H1 (cell line): ENCODE results near the gene GP1BB. TPM values are rescaled to one million over a fixed set of nuclear protein-coding genes. Genes with fewer than 3 reads are reported as not detected.

Source experiments
- CTCF ChIA-PET: fragments of 300-600 bp; sonication (Branson Sonifier 250); formaldehyde crosslinking; loops from one replicate; lab custom pipeline; 2021; ENCODE audit not compliant: partially characterized antibody; lab: Charles Lee
- POLR2A ChIA-PET: fragments of 300-600 bp; sonication (Branson Sonifier 250); formaldehyde crosslinking; loops from one replicate; lab custom pipeline; 2021; ENCODE audit warnings: inconsistent platforms; ENCODE audit not compliant: partially characterized antibody; lab: Charles Lee
- DNase-seq, 2 experiments: peaks; one replicate each; pipeline versions ENCODE4 v3.0.0 to v3.0.0-alpha.2; 2010 to 2022; ENCODE audit warnings: low spot score in 2 of 2, low read depth in 1 of 2, mixed read lengths in 1 of 2
- FAIRE-seq: peaks from 2 replicates; lab custom pipeline; 2011; peaks lifted over from hg19 to GRCh38; lab: Jason Lieb, UNC
- H2AFZ ChIP-seq: 2 replicates; pipeline ENCODE4 v1.8.1; 2012; ENCODE audit warnings: low read length, inconsistent platforms
- H2AK5ac ChIP-seq: 2 replicates; pipeline ENCODE4 v1.6.1; 2013; ENCODE audit warnings: low read depth, low read length
- H2BK120ac ChIP-seq: replicated peaks from 2 replicates; pipeline ENCODE3; 2013; ENCODE audit warnings: low read depth, low read length, inconsistent platforms
- H2BK12ac ChIP-seq: 2 replicates; pipeline ENCODE4 v1.6.1; 2013; ENCODE audit warnings: low read depth, low read length
- H2BK15ac ChIP-seq: 2 replicates; pipeline ENCODE4 v1.6.1; 2013; ENCODE audit warnings: low read length
- H2BK20ac ChIP-seq: 2 replicates; pipeline ENCODE4 v1.6.1; 2013; ENCODE audit warnings: low read length
- H2BK5ac ChIP-seq: 2 replicates; pipeline ENCODE4 v1.6.1; 2013; ENCODE audit warnings: low read depth, low read length
- H3K14ac ChIP-seq: 2 replicates; pipeline ENCODE4 v1.6.1; 2013; ENCODE audit warnings: inconsistent platforms; ENCODE audit not compliant: insufficient read length
- H3K18ac ChIP-seq: 2 replicates; pipeline ENCODE4 v1.6.1; 2013; ENCODE audit warnings: low read length; ENCODE audit errors: extremely low read depth
- H3K23ac ChIP-seq: 2 replicates; pipeline ENCODE4 v1.6.1; 2013; ENCODE audit warnings: inconsistent platforms; ENCODE audit not compliant: insufficient read length
- H3K23me2 ChIP-seq: 2 replicates; pipeline ENCODE4 v1.6.1; 2013; ENCODE audit warnings: low read depth, low read length
- H3K27ac ChIP-seq: 2 replicates; pipeline ENCODE4 v1.6.1; 2011; ENCODE audit warnings: low read depth, low read length, inconsistent platforms
- H3K27me3 ChIP-seq, 4 experiments: replicated peaks in 1 of 4; 1 replicate in 1 of 4; 2 replicates in 3 of 4; pipeline versions ENCODE4 v1.6.1 to v1.8.1; 2011 to 2013; ENCODE audit warnings: low read length in 3 of 4, mild to moderate bottlenecking in 3 of 4, inconsistent platforms in 2 of 4, mixed read lengths in 2 of 4, moderate library complexity in 1 of 4; ENCODE audit not compliant: control insufficient read depth in 3 of 4, insufficient read depth in 3 of 4; ENCODE audit errors: extremely low read depth in 1 of 4
- H3K36me3 ChIP-seq, 4 experiments: 2 replicates each; pipeline versions ENCODE4 v1.6.1 to v1.8.1; 2011 to 2013; ENCODE audit warnings: mild to moderate bottlenecking in 4 of 4, low read length in 3 of 4, moderate library complexity in 2 of 4, control low read depth in 1 of 4, inconsistent platforms in 1 of 4; ENCODE audit not compliant: insufficient read depth in 4 of 4, control insufficient read depth in 2 of 4
- H3K4ac ChIP-seq: replicated peaks from 2 replicates; pipeline ENCODE3; 2013; ENCODE audit warnings: low read length, low read depth, mixed read lengths, inconsistent platforms; ENCODE audit not compliant: insufficient read length
- H3K4me1 ChIP-seq, 4 experiments: replicated peaks in 1 of 4; 1 replicate in 1 of 4; 2 replicates in 3 of 4; pipeline versions ENCODE4 v1.6.1 to v1.8.1; 2011 to 2013; ENCODE audit warnings: low read length in 3 of 4, inconsistent platforms in 2 of 4, mixed read lengths in 1 of 4; ENCODE audit not compliant: insufficient read depth in 4 of 4, control insufficient read depth in 3 of 4
- H3K4me2 ChIP-seq, 2 experiments: 2 replicates each; pipeline versions ENCODE4 v1.6.1 to v1.8.1; 2011 to 2013; ENCODE audit warnings: low read depth in 2 of 2, low read length in 2 of 2, control low read depth in 1 of 2, inconsistent platforms in 1 of 2, mild to moderate bottlenecking in 1 of 2; ENCODE audit not compliant: insufficient read depth in 1 of 2
- H3K4me3 ChIP-seq, 4 experiments: fragments of 200-600, 300-600 bp in 1 of 4; sonication (generic), shearing (Covaris generic), sonication (Bioruptor Twin) in 1 of 4; 2 replicates each; pipeline versions ENCODE4 v1.5.1 to v1.8.1; 2011 to 2016; ENCODE audit warnings: low read length in 4 of 4, low read depth in 3 of 4, control low read depth in 2 of 4, inconsistent platforms in 2 of 4, mild to moderate bottlenecking in 2 of 4, mixed read lengths in 1 of 4, moderate library complexity in 1 of 4; ENCODE audit not compliant: insufficient read depth in 2 of 4; ENCODE audit errors: extremely low read depth in 1 of 4
- H3K56ac ChIP-seq: replicated peaks from 2 replicates; pipeline ENCODE3; 2013; ENCODE audit warnings: low read depth, mild to moderate bottlenecking, mixed read lengths, low read length, inconsistent platforms; ENCODE audit not compliant: insufficient read length
- H3K79me1 ChIP-seq: 2 replicates; pipeline ENCODE4 v1.6.1; 2013; ENCODE audit warnings: low read depth, low read length, control low read depth
- H3K79me2 ChIP-seq, 2 experiments: 2 replicates each; pipeline versions ENCODE4 v1.6.1 to v1.8.1; 2012 to 2013; ENCODE audit warnings: low read length in 2 of 2, mild to moderate bottlenecking in 2 of 2, inconsistent platforms in 1 of 2; ENCODE audit not compliant: insufficient read depth in 2 of 2, control insufficient read depth in 1 of 2
- H3K9ac ChIP-seq, 4 experiments: replicated peaks in 1 of 4; 1 replicate in 1 of 4; 2 replicates in 3 of 4; pipeline versions ENCODE4 v1.6.1 to v1.8.1; 2011 to 2013; ENCODE audit warnings: low read depth in 3 of 4, low read length in 3 of 4, control low read depth in 2 of 4, mild to moderate bottlenecking in 2 of 4, moderate library complexity in 2 of 4, inconsistent platforms in 1 of 4; ENCODE audit errors: extremely low read depth in 1 of 4
- H3K9me3 ChIP-seq, 2 experiments: 2 replicates each; pipeline versions ENCODE4 v1.6.1 to v1.8.1; 2012 to 2013; ENCODE audit warnings: mild to moderate bottlenecking in 2 of 2, moderate library complexity in 2 of 2, control low read depth in 1 of 2, inconsistent platforms in 1 of 2, low read depth in 1 of 2, low read length in 1 of 2, mixed read lengths in 1 of 2; ENCODE audit not compliant: insufficient read depth in 2 of 2
- H4K20me1 ChIP-seq, 2 experiments: replicated peaks in 1 of 2; 2 replicates each; pipeline versions ENCODE3 to v1.8.1; 2011 to 2013; ENCODE audit warnings: inconsistent platforms in 2 of 2, low read length in 2 of 2, mild to moderate bottlenecking in 1 of 2; ENCODE audit not compliant: insufficient read depth in 2 of 2, control insufficient read depth in 1 of 2
- H4K5ac ChIP-seq: 2 replicates; pipeline ENCODE4 v1.6.1; 2013; ENCODE audit warnings: low read length, low read depth, mixed read lengths, inconsistent platforms; ENCODE audit not compliant: insufficient read length
- H4K8ac ChIP-seq: 2 replicates; pipeline ENCODE4 v1.8.0; 2013; ENCODE audit warnings: mild to moderate bottlenecking, moderate library complexity, low read length, inconsistent platforms; ENCODE audit not compliant: insufficient read depth; ENCODE audit errors: extremely low read depth
- H4K91ac ChIP-seq: replicated peaks from 2 replicates; pipeline ENCODE3; 2013; ENCODE audit warnings: low read length, mixed read lengths, inconsistent platforms; ENCODE audit not compliant: insufficient read length
- BRCA1 ChIP-seq: IDR thresholded peaks from 2 replicates; pipeline ENCODE4 v1.6.1; 2012; ENCODE audit warnings: low read depth, low read length, improper control_type of control experiment
- CBX5 ChIP-seq: fragments of 300-800, 300-1000 bp; sonication (generic); IDR thresholded peaks from 2 replicates; pipeline ENCODE4 v1.7.1; 2016; ENCODE audit warnings: antibody characterized with exemption, low read length, low read depth
- CTBP2 ChIP-seq: IDR thresholded peaks from 2 replicates; pipeline ENCODE4 v1.7.0; 2011; ENCODE audit warnings: borderline replicate concordance, mild to moderate bottlenecking, moderate library complexity, mixed read lengths, low read length; ENCODE audit not compliant: insufficient read depth, insufficient read length
- JUND ChIP-seq: IDR thresholded peaks from 2 replicates; pipeline ENCODE4 v1.6.1; 2011; ENCODE audit warnings: mild to moderate bottlenecking, improper control_type of control experiment, low read length
- KDM4A ChIP-seq: IDR thresholded peaks from one replicate; pipeline ENCODE4 v1.7.1; 2012; ENCODE audit warnings: low read depth, mild to moderate bottlenecking, moderate library complexity, low read length, inconsistent platforms; ENCODE audit not compliant: severe bottlenecking
- KDM5A ChIP-seq: fragments of 200-600 bp; IDR thresholded peaks from 2 replicates; pipeline ENCODE4 v1.7.1; 2012; ENCODE audit warnings: mild to moderate bottlenecking, low read length, inconsistent platforms, mixed read lengths
- RFX5 ChIP-seq: IDR thresholded peaks from 2 replicates; pipeline ENCODE4 v1.6.1; 2011; ENCODE audit warnings: low read depth, low read length, improper control_type of control experiment, borderline replicate concordance
- SIN3A ChIP-seq, 2 experiments: IDR thresholded peaks in 1 of 2; conservative IDR thresholded peaks in 1 of 2; 2 replicates each; pipeline ENCODE4 v1.6.1; 2011 to 2012; ENCODE audit warnings: low read length in 2 of 2, improper control_type of control experiment in 1 of 2, low read depth in 1 of 2, mild to moderate bottlenecking in 1 of 2
- SIRT6 ChIP-seq: IDR thresholded peaks from one replicate; pipeline ENCODE4 v1.7.1; 2012; ENCODE audit warnings: low read length, inconsistent platforms
- SIX5 ChIP-seq: IDR thresholded peaks from 2 replicates; pipeline ENCODE4 v1.6.1; 2011; ENCODE audit warnings: mild to moderate bottlenecking, low read depth, low read length
- SRF ChIP-seq: IDR thresholded peaks from 2 replicates; pipeline ENCODE4 v1.6.1; 2011; ENCODE audit warnings: mild to moderate bottlenecking, low read depth, low read length, moderate library complexity
- TAF1 ChIP-seq: IDR thresholded peaks from 2 replicates; pipeline ENCODE4 v1.6.1; 2011; ENCODE audit warnings: mild to moderate bottlenecking, low read depth, low read length
- ZNF274 ChIP-seq: IDR thresholded peaks from 2 replicates; pipeline ENCODE4 v1.7.0; 2012; ENCODE audit warnings: low read length, borderline replicate concordance; ENCODE audit errors: extremely low read depth
- WGBS, 2 experiments: shearing (Covaris generic) in 1 of 2; methylation state at CpG; one replicate each; pipeline versions ENCODE4 v1.1.6 to v1.1.7; 2013 to 2015; ENCODE audit warnings: low lambda C conversion rate in 2 of 2, mixed read lengths in 2 of 2, inconsistent platforms in 1 of 2, low coverage in 1 of 2, missing lambda C conversion rate in 1 of 2; ENCODE audit not compliant: insufficient replicate concordance in 2 of 2, insufficient coverage in 1 of 2, insufficient read length in 1 of 2; ENCODE audit errors: extremely low coverage in 1 of 2, missing lambda C conversion rate in 1 of 2; 5-methylcytosine and 5-hydroxymethylcytosine counted together
- polyA plus RNA-seq, 7 experiments: library from polyadenylated mRNA; depleted of rRNA in 3 of 7; stranded (reverse) in 5 of 7; unstranded in 2 of 7; fragments of >200 nt in 5 of 7; fragments of 200-250 nt in 2 of 7; gene quantifications; 1 replicate in 5 of 7; 2 replicates in 1 of 7; 4 replicates in 1 of 7; pipeline versions ENCODE4 v1.2.1 to v1.2.3, GENCODE V29; 2011 to 2013; ENCODE audit warnings: missing spikeins in 2 of 7, mixed read lengths in 2 of 7
- total RNA-seq: library from RNA; stranded (reverse); fragmentation: NEBNext Ultra II Directional; extraction: Animal tissue kit (Norgen Biotek cat#: 25700); gene quantifications from 2 replicates; pipeline ENCODE4 v1.2.1, GENCODE V29; 2021
- TF ChIP-seq, protein P1 (sequence below): IDR thresholded peaks from 2 replicates; pipeline ENCODE4 v1.6.1; 2012; ENCODE audit warnings: inconsistent platforms

GP1BB gene
- total and polyA plus RNA-seq, 2 of the 8 experiments (the other 6 are each of a cell fraction or from before 2014, with no cell fraction given): 0.36 TPM; not detected in 1

DNA sequence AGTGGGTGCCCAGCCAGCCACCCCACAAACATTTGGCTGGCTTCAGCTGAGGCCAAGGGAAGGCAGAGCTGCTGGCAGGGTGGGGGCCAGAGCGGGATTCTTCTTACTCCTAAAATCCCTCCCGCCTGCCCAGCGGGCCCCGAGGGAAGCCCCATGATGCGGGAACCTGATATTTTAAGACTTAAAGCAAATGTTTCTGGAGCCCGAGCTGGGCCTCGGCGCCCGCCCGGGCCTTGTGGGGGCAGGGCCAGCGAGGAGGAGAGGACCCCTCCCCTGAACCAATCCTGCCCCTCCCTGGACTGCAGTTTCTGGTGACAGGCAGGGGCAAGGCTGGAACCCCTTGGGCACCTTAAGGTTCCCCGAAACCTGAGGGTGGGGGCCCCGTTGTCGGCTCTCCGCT, 17.2 kb downstream of the GP1BB start:
- no peak overlapping the region for H2BK5ac ChIP-seq
- no peak overlapping the region for H2AFZ ChIP-seq
- no peak overlapping the region for H2BK20ac ChIP-seq
- no peaks in the 10 kb centered on the region for H3K9me3 ChIP-seq
- H2AK5ac ChIP-seq: no peak overlapping the region
- H4K91ac ChIP-seq: no peak overlapping the region
- H3K56ac ChIP-seq: no peak overlapping the region
- H2BK12ac ChIP-seq: no peak overlapping the region
- no peak overlapping the region for H3K9ac ChIP-seq
- no peak overlapping the region for H4K5ac ChIP-seq
- H3K79me2 ChIP-seq: no peaks in the 10 kb centered on the region
- FAIRE-seq: no peak
- H3K4me3 ChIP-seq: no peak overlapping the region
- CTCF ChIA-PET: interaction anchor here (1.0 to 5.0 kb wide), 8 partner anchors 10 to 207 kb away, joined by 3 to 43 read pairs (median 9); partner anchors contain the start of gene GP1BB
- no peaks in the 10 kb centered on the region for H3K23me2 ChIP-seq
- no peaks in the 10 kb centered on the region for H3K79me1 ChIP-seq
- no peak overlapping the region for H2BK15ac ChIP-seq
- no peak overlapping the region for H2BK120ac ChIP-seq
- no peak overlapping the region for H3K23ac ChIP-seq
- peaks cover 0 to 1% of the 10 kb centered on the region in 2 experiments for H4K20me1 ChIP-seq
- WGBS, 2 experiments: 91% methylated on average over 14 of the region's 15 CpGs; no CpG with 5 or more reads in 1 of the 2 experiments
- no peak overlapping the region for H3K14ac ChIP-seq
- H3K36me3 ChIP-seq: no peaks in the 10 kb centered on the region
- DNase-seq: no peak
- no peak overlapping the region for H3K18ac ChIP-seq
- TF ChIP-seq CBX5: no peak
- no peak for TF ChIP-seq ZNF274
- TF ChIP-seq KDM5A: no peak
- no peak for TF ChIP-seq JUND
- no peak for TF ChIP-seq SIX5
- no peak for TF ChIP-seq BRCA1
- TF ChIP-seq SIRT6: no peak
- no peak for TF ChIP-seq TAF1
- TF ChIP-seq CTBP2: no peak
- TF ChIP-seq SRF: no peak
- no peak for TF ChIP-seq RFX5
- TF ChIP-seq, protein P1, sequence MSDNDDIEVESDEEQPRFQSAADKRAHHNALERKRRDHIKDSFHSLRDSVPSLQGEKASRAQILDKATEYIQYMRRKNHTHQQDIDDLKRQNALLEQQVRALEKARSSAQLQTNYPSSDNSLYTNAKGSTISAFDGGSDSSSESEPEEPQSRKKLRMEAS: no peak
- no peak for TF ChIP-seq SIN3A (conservative IDR thresholded peaks at IDR 0.05 in 1 of 2, IDR thresholded peaks at IDR 0.05 in 1 of 2; ENCODE audit: low read depth in 1 of 2, low read length in 2 of 2)
- no peak for TF ChIP-seq KDM4A
- H3K4me1 ChIP-seq: peaks cover 0 to 14% (median 6%) of the 10 kb centered on the region in 4 experiments; a peak in 5 of 7 replicates
- H4K8ac ChIP-seq: peak overlapping the region; percentile 21; the same call in 1 of the 2 replicates
- POLR2A ChIA-PET: interaction anchor here (0.5 to 1.1 kb wide), 2 partner anchors 43 to 357 kb away, joined by 3 read pairs; no protein-coding TSS in a partner anchor
- H3K27me3 ChIP-seq: no peaks in the 10 kb centered on the region; a peak in 1 of 7 replicates
- no peak overlapping the region for H3K4ac ChIP-seq
- H3K4me2 ChIP-seq: no peak overlapping the region
- H3K27ac ChIP-seq: no peak overlapping the region
